Common myeloid progenitor, CD34-positive (primary cell): Measurements from ENCODE around the gene CYTH3.
A peak's percentile ranks its signal among the peaks of the same experiment; 100 is the strongest.
"Not testable (repeated sequence)": the region's sequence is repeated elsewhere in the genome, so short reads cannot be mapped to it uniquely, and the experiment has no call there.

ENCODE experiments used
- CTCF ChIA-PET: fragments of 350-600 bp; sonication (Branson Sonifier 250); formaldehyde crosslinking; loops from one replicate; lab custom pipeline; 2021; ENCODE audit warnings: antibody characterized with exemption; lab: Charles Lee
- POLR2A ChIA-PET: fragments of 350-600 bp; sonication (Branson Sonifier 250); formaldehyde crosslinking; loops from one replicate; lab custom pipeline; 2021; ENCODE audit warnings: antibody characterized with exemption; lab: Charles Lee
- DNase-seq, 3 donors: peaks; one replicate each; pipeline versions ENCODE4 v3.0.0 to v3.0.0-alpha.2; 2013
- H3K27ac ChIP-seq, 2 experiments: 1 replicate in 1 of 2; 2 replicates in 1 of 2; pipeline ENCODE4 v1.7.0; 2013; ENCODE audit warnings: inconsistent platforms in 2 of 2, low read length in 2 of 2, mild to moderate bottlenecking in 2 of 2, low read depth in 1 of 2, moderate library complexity in 1 of 2; ENCODE audit not compliant: severe bottlenecking in 2 of 2, insufficient read depth in 1 of 2, poor library complexity in 1 of 2
- H3K27me3 ChIP-seq, 5 experiments: replicated peaks in 2 of 5; 1 replicate in 3 of 5; 2 replicates in 2 of 5; pipeline versions ENCODE4 v1.6.1 to v1.7.0; 2013; ENCODE audit warnings: low read length in 4 of 5, mild to moderate bottlenecking in 2 of 5, moderate library complexity in 2 of 5, inconsistent platforms in 1 of 5; ENCODE audit not compliant: insufficient read depth in 5 of 5, control insufficient read depth in 4 of 5
- H3K36me3 ChIP-seq, 4 experiments: 1 replicate in 2 of 4; 2 replicates in 2 of 4; pipeline versions ENCODE4 v1.6.1 to v1.7.0; 2013; ENCODE audit warnings: low read length in 3 of 4, control low read depth in 1 of 4, mild to moderate bottlenecking in 1 of 4; ENCODE audit not compliant: control insufficient read depth in 4 of 4, insufficient read depth in 4 of 4
- H3K4me1 ChIP-seq, 4 experiments: 1 replicate in 3 of 4; 2 replicates in 1 of 4; pipeline versions ENCODE4 v1.6.1 to v1.7.1; 2013; ENCODE audit warnings: low read length in 3 of 4, mild to moderate bottlenecking in 3 of 4, control low read depth in 1 of 4, inconsistent platforms in 1 of 4, moderate library complexity in 1 of 4; ENCODE audit not compliant: control insufficient read depth in 4 of 4, insufficient read depth in 4 of 4; ENCODE audit errors: control extremely low read depth in 1 of 4
- H3K4me3 ChIP-seq, 7 experiments: 1 replicate in 4 of 7; 2 replicates in 3 of 7; pipeline versions ENCODE4 v1.5.1 to v1.7.0; 2013; ENCODE audit warnings: mild to moderate bottlenecking in 7 of 7, low read length in 6 of 7, moderate library complexity in 6 of 7, inconsistent platforms in 2 of 7, low read depth in 2 of 7, control low read depth in 1 of 7; ENCODE audit not compliant: insufficient read depth in 4 of 7, control insufficient read depth in 1 of 7; ENCODE audit errors: extremely low read depth in 1 of 7
- H3K9me3 ChIP-seq, 5 experiments: 1 replicate in 4 of 5; 2 replicates in 1 of 5; pipeline versions ENCODE4 v1.6.1 to v1.7.1; 2013; ENCODE audit warnings: low read length in 4 of 5, mild to moderate bottlenecking in 2 of 5, inconsistent platforms in 1 of 5, low read depth in 1 of 5, moderate library complexity in 1 of 5; ENCODE audit not compliant: control insufficient read depth in 4 of 5, insufficient read depth in 2 of 5; ENCODE audit errors: control extremely low read depth in 1 of 5
- WGBS: methylation state at CpG from one replicate; pipeline ENCODE4 v1.1.5; 2013; ENCODE audit not compliant: insufficient coverage; 5-methylcytosine and 5-hydroxymethylcytosine counted together

Gene CYTH3

DNA sequence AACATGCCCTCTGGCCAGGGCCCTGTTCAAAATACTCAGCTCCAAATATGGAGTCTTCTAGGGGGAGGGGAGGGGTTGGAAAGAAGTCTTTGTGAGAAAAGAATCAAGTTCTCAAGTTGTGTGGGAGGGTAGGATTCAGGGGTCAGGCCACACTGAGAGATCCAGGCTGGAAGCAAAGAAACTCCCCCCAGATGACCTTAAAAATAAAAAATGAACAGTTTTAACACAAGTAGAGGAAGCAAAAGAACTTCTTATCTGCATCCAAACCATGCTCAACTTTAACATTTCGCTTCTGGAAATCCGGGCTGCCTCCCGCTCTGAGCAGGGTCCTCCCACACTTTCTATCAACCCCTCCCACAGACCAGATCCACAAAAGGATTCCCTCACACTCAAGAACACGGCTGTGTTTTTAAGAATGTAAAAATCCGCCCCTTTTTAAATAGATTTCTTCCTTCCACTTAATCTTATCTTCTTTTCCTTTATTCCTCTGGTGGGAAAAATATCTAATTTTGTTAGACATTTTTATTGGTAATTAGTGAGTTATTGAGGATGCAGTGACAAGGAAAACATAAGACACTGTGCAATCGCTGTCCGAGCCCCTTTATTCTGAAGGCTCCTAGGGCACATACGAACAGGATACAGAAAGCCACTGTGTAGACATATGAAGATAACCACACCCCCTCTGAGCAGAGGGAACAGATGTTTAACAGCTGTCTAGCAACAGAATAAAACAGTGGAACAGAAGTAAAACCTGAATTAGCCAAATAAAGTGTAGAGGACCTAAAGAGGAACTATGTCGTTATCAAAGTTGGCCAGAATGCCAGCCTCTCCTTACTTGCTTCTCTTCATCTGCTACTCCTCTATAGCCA lies 43.8 kb downstream of the CYTH3 start:
- Histone ChIP-seq H3K36me3 (no peaks in the 10 kb centered on the region), H3K4me3 (peak overlapping the region in 6 of 7 experiments; percentile 27 to 68 (median 47)), H3K27ac (peak overlapping the region; percentile 56 to 78), H3K27me3 (no peaks in the 10 kb centered on the region), H3K9me3 (no peaks in the 10 kb centered on the region), H3K4me1 (peaks cover 31 to 45% (median 35%) of the 10 kb centered on the region in 4 experiments)
- ChIA-PET POLR2A (no interaction called here), CTCF (interaction anchor here (0.8 to 1.4 kb wide), 2 partner anchors 11 to 29 kb away, joined by 3 to 5 read pairs; no protein-coding TSS in a partner anchor)
- WGBS, result 0% methylated on average over 3 of the region's 9 CpGs
- DNase-seq, result peak; percentile 87 to 98 (median 96)

DNA sequence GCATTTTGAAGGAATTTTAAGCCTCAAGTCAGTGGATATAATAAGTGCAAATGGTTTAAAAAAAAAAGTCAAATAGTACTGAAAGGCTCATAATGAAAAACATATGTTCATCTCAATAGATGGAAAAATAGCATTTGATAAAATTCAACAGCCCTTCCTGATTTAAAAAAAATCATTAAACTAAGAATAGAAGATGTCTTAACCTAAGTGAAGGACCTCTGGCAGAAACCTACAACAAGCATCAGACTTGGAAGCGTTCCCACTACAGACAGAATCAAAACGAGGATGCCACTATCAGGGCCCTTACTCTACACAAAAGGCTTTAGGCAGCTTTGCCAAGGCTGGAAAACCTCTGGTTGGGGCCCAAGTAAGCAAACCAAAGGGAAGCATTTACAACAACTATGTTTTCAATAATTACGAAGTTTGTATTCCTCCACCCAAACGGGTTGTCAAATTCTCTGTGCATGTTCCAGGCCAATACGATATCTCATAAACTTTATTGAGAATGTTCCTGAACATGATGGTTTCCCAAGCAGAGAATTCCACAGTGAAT lies 45.1 kb downstream of the CYTH3 start:
- 100% methylated on average over 3 of the region's 5 CpGs for WGBS
- POLR2A ChIA-PET, result no interaction called here
- peaks cover 24 to 36% (median 30%) of the 10 kb centered on the region in 4 experiments for H3K4me1 ChIP-seq

DNA sequence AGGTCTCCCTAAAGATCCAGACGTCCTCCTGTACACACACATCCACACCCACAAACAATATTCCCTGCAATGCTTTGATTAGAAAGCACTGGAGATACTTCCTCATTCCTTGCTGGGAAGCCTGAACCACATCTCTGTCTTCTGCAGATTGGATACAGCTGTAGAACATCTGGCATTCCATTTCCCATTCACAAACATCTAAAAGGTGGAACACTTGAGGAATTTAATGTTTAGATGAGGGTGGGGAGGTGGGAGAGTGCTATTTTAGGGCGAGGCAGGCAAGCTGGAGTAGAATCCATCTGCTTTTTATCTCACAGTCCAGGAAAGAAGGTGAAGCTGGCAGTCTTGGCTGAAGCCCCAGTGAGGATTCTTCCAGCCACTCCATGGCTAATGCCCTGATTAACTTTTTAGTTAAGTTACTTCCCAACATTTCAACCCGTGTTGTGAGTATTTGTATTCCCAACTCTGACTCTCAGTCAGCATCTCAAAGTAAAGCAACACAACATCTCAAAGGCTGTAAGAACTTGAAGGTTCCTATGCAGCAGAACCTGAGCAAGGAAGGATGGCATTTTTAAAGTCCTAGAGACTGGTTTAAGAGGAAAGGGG lies 46.1 kb downstream of the CYTH3 start:
- H3K9me3 ChIP-seq, result no peaks in the 10 kb centered on the region
- no peak overlapping the region for H3K27ac ChIP-seq
- H3K27me3 ChIP-seq, result no peaks in the 10 kb centered on the region
- peaks cover 27 to 42% (median 33%) of the 10 kb centered on the region in 4 experiments for H3K4me1 ChIP-seq
- WGBS, result 61% methylated on average over 2 of the region's 3 CpGs
- H3K4me3 ChIP-seq, result no peak overlapping the region
- DNase-seq, result peak in 2 of 3 donors; percentile 23 to 53
- no peaks in the 10 kb centered on the region for H3K36me3 ChIP-seq
- ChIA-PET CTCF (interaction anchor here (1.4 kb wide), 1 partner anchor 44 kb away, joined by 4 read pairs; no protein-coding TSS in a partner anchor), POLR2A (no interaction called here)

More for the DNA sequence above, 45.1 kb downstream of the CYTH3 start:
- H3K4me3 ChIP-seq, result no peak overlapping the region
- no peaks in the 10 kb centered on the region for H3K27me3 ChIP-seq
- CTCF ChIA-PET, result interaction anchor here (1.4 kb wide), 1 partner anchor 10 kb away, joined by 5 read pairs; no protein-coding TSS in a partner anchor
- no peak overlapping the region for H3K27ac ChIP-seq
- H3K36me3 ChIP-seq, result no peaks in the 10 kb centered on the region
- DNase-seq, result no peak
- H3K9me3 ChIP-seq, result no peaks in the 10 kb centered on the region

DNA sequence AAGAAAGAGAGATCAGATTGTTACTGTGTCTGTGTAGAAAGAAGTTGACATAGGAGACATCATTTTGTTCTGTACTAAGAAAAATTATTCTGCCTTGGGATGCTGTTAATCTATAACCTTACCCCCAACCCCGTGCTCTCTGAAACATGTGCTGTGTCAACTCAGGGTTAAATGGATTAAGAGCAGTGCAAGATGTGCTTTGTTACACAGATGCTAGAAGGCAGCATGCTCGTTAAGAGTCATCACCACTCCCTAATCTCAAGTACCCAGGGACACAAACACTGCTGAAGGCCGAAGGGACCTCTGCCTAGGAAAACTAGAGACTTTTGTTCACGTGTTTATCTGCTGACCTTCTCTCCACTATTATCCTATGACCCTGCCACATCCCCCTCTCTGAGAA lies 49.0 kb downstream of the CYTH3 start:
- 100% methylated on average over 2 of the region's 4 CpGs for WGBS
- DNase-seq, H3K27ac ChIP-seq, H3K9me3 ChIP-seq, CTCF ChIA-PET, H3K36me3 ChIP-seq, H3K4me3 ChIP-seq, H3K27me3 ChIP-seq, POLR2A ChIA-PET: not testable (repeated sequence)
- H3K4me1 ChIP-seq, result peaks cover 13 to 37% (median 28%) of the 10 kb centered on the region in 4 experiments

DNA sequence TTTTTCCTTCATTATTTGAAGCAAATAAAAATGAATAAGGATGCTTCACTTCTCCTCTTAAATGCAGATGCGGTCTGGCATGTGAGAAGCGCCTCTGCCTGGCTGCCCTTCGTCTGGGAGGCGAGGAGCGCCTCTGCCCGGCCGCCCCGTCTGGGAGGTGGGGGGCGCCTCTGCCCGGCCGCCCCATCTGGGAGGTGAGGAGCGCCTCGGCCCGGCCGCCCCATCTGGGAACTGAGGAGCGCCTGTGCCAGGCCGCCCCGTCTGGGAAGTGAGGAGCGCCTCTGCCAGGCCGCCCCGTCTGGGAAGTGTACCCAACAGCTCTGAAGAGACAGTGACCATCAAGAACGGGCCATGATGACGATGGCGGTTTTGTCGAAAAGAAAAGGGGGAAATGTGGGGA lies 49.4 kb downstream of the CYTH3 start:
- H3K4me3 ChIP-seq, POLR2A ChIA-PET, H3K27me3 ChIP-seq, H3K9me3 ChIP-seq, H3K36me3 ChIP-seq, CTCF ChIA-PET, H3K27ac ChIP-seq, DNase-seq: not testable (repeated sequence)
- peaks cover 9 to 34% (median 24%) of the 10 kb centered on the region in 4 experiments for H3K4me1 ChIP-seq
- WGBS, result 98% methylated on average over 12 of the region's 25 CpGs

DNA sequence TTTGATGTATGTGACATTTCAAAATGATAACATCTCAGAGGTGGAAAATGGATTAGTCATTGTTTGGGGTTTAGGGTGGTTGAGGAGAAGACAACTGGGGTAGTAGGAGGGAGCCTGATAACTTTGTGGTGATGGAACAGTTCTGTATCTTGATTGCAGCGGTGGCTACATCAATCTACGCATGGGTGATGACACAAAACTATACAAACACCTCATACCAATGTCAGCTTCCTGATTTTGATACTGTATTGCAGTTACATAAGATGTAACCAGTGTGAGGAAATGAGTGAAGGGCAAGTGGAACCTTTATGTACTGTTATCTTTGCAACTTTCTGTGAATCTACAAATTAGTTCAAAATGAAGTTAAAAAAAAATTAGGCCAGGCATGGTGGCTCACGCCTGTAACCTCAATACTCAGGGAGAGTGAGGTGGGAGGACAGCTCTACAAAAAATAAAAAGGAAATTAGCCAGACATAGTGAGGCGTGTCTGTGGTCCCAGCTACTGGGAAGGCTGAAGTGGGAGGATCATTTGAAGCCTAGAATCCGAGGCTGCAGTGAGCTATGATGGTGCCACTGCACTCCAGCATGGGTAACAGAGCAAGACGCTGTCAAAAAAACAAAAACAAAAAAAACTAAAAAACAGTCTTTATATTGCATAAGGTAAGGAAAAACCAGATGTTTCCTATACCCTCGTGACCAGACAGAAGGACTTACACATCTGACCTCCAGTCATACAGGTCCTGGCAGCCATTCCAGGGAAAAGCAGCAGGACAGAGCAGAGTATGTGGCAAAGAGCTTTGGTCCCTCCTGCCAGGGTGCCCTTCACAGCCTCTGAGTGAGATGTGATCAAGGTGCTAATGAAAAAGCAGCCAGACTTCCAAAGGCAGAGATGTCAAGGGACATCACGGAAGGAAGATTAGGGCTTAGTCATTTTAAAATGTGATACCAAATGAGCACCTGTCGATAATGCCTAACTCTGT lies 50.8 kb downstream of the CYTH3 start:
- Histone ChIP-seq H3K4me3 (peak overlapping the region in 1 of 7 experiments; percentile 5), H3K4me1 (peaks cover 5 to 28% (median 21%) of the 10 kb centered on the region in 4 experiments), H3K27ac (no peak overlapping the region), H3K36me3 (no peaks in the 10 kb centered on the region), H3K9me3 (no peaks in the 10 kb centered on the region), H3K27me3 (no peaks in the 10 kb centered on the region)
- DNase-seq, result peak; percentile 62 to 93 (median 86)
- WGBS, result 57% methylated on average over 5 of the region's 9 CpGs
- ChIA-PET CTCF (interaction anchor here (0.6 to 1.6 kb wide), 3 partner anchors 23 to 191 kb away, joined by 3 to 4 read pairs (median 4); no protein-coding TSS in a partner anchor), POLR2A (no interaction called here)
